ENCODE results near the gene ABCB11.

GRCh38 chr2:169065864-169066517 is 34.9 kb upstream of the ABCB11 start:
- TF ChIP-seq POLR2AphosphoS5 (IDR thresholded peaks at IDR 0.05; ENCODE audit: insufficient read depth in 1 of 2, low read depth in 1 of 2) (no peak), CTCF (IDR thresholded peaks at IDR 0.05) (no peak), POLR2A (IDR thresholded peaks at IDR 0.05) (no peak)

Data from vagina (tissue), 2 donors.